ENCODE data around the gene LRP1. TPM values are rescaled to one million over a fixed set of nuclear protein-coding genes. Genes with fewer than 3 reads are reported as not detected.

Gene LRP1
- total and polyA plus RNA-seq, 3 experiments from 2014 or later = 0.29 to 2.5 (median 2.3) TPM

GRCh38 chr12:57209916-57210315 lies 81.6 kb downstream of the LRP1 start:
- ChIA-PET POLR2A (no interaction called here), CTCF (interaction anchor here (5.7 kb wide), 1 partner anchor 33 kb away, joined by 33 read pairs; no protein-coding TSS in a partner anchor)
- Histone ChIP-seq H3K27me3 (ENCODE audit: insufficient read depth, low read length, poor library complexity, severe bottlenecking) (peaks cover 16% of the 10 kb centered on the region), H3K9me3 (ENCODE audit: low read length) (no peaks in the 10 kb centered on the region), H3K4me1 (ENCODE audit: insufficient read depth, low read length) (peaks cover 16% of the 10 kb centered on the region), H3K36me3 (ENCODE audit: insufficient read depth, low read length) (no peaks in the 10 kb centered on the region), H3K27ac (ENCODE audit: low read depth, low read length) (no peak overlapping the region), H3K4me3 (ENCODE audit: low read length) (no peak overlapping the region)
- Mint-ChIP-seq H3K36me3 (no peaks in the 10 kb centered on the region), H3K27me3 (peaks cover 19 to 22% of the 10 kb centered on the region in 2 donors), H3K4me3 (no peak overlapping the region), H3K9me3 (peaks cover 0 to 1% (median 0%) of the 10 kb centered on the region in 5 donors), H3K27ac (no peak overlapping the region), H3K4me1 (peaks cover 16 to 21% (median 17%) of the 10 kb centered on the region in 3 donors)
- DNase-seq = no peak

GRCh38 chr12:57210461-57210860 lies 82.2 kb downstream of the LRP1 start:
- DNase-seq = no peak
- H3K4me3 Mint-ChIP-seq = no peak overlapping the region
- no peak overlapping the region for H3K4me3 ChIP-seq (ENCODE audit: low read length)
- peaks cover 19 to 26% (median 23%) of the 10 kb centered on the region in 3 donors for H3K4me1 Mint-ChIP-seq
- peaks cover 0 to 1% (median 0%) of the 10 kb centered on the region in 5 donors for H3K9me3 Mint-ChIP-seq
- peaks cover 21% of the 10 kb centered on the region for H3K4me1 ChIP-seq (ENCODE audit: insufficient read depth, low read length)
- no peak overlapping the region for H3K27ac ChIP-seq (ENCODE audit: low read depth, low read length)
- no peaks in the 10 kb centered on the region for H3K36me3 ChIP-seq (ENCODE audit: insufficient read depth, low read length)
- POLR2A ChIA-PET = no interaction called here
- H3K9me3 ChIP-seq (ENCODE audit: low read length) = no peaks in the 10 kb centered on the region
- CTCF ChIA-PET = interaction anchor here (5.7 kb wide), 1 partner anchor 32 kb away, joined by 33 read pairs; no protein-coding TSS in a partner anchor
- no peaks in the 10 kb centered on the region for H3K36me3 Mint-ChIP-seq
- H3K27me3 Mint-ChIP-seq = peaks cover 24 to 27% of the 10 kb centered on the region in 2 donors
- H3K27ac Mint-ChIP-seq = no peak overlapping the region
- H3K27me3 ChIP-seq (ENCODE audit: insufficient read depth, low read length, poor library complexity, severe bottlenecking) = peaks cover 22% of the 10 kb centered on the region

GRCh38 chr12:57210926-57211692 lies 82.8 kb downstream of the LRP1 start:
- POLR2A ChIA-PET = no interaction called here
- H3K27me3 ChIP-seq (ENCODE audit: insufficient read depth, low read length, poor library complexity, severe bottlenecking) = peaks cover 28% of the 10 kb centered on the region
- H3K4me1 ChIP-seq (ENCODE audit: insufficient read depth, low read length) = peaks cover 27% of the 10 kb centered on the region
- peaks cover 0 to 1% (median 0%) of the 10 kb centered on the region in 5 donors for H3K9me3 Mint-ChIP-seq
- CTCF ChIA-PET = interaction anchor here (5.7 kb wide), 1 partner anchor 32 kb away, joined by 33 read pairs; no protein-coding TSS in a partner anchor
- H3K27ac Mint-ChIP-seq = no peak overlapping the region
- H3K4me1 Mint-ChIP-seq = peaks cover 25 to 33% (median 29%) of the 10 kb centered on the region in 3 donors
- no peak overlapping the region for H3K4me3 ChIP-seq (ENCODE audit: low read length)
- H3K9me3 ChIP-seq (ENCODE audit: low read length) = no peaks in the 10 kb centered on the region
- no peak overlapping the region for H3K27ac ChIP-seq (ENCODE audit: low read depth, low read length)
- no peaks in the 10 kb centered on the region for H3K36me3 ChIP-seq (ENCODE audit: insufficient read depth, low read length)
- peaks cover 30 to 34% of the 10 kb centered on the region in 2 donors for H3K27me3 Mint-ChIP-seq
- DNase-seq = no peak
- H3K4me3 Mint-ChIP-seq = no peak overlapping the region
- no peaks in the 10 kb centered on the region for H3K36me3 Mint-ChIP-seq

GRCh38 chr12:57211791-57212700 lies 83.8 kb downstream of the LRP1 start:
- peaks cover 28% of the 10 kb centered on the region for H3K4me1 ChIP-seq (ENCODE audit: insufficient read depth, low read length)
- no peak for DNase-seq
- H3K36me3 ChIP-seq (ENCODE audit: insufficient read depth, low read length) = no peaks in the 10 kb centered on the region
- H3K9me3 Mint-ChIP-seq = peaks cover 0 to 1% (median 0%) of the 10 kb centered on the region in 5 donors
- no peaks in the 10 kb centered on the region for H3K36me3 Mint-ChIP-seq
- peaks cover 26 to 37% (median 30%) of the 10 kb centered on the region in 3 donors for H3K4me1 Mint-ChIP-seq
- no peak overlapping the region for H3K4me3 ChIP-seq (ENCODE audit: low read length)
- peaks cover 32 to 34% of the 10 kb centered on the region in 2 donors for H3K27me3 Mint-ChIP-seq
- ChIA-PET CTCF (interaction anchor here (1.2 to 4.7 kb wide), 3 partner anchors 13 to 31 kb away, joined by 3 to 262 read pairs (median 26); a partner anchor contains a TSS), POLR2A (no interaction called here)
- peaks cover 30% of the 10 kb centered on the region for H3K27me3 ChIP-seq (ENCODE audit: insufficient read depth, low read length, poor library complexity, severe bottlenecking)
- no peak overlapping the region for H3K27ac Mint-ChIP-seq
- H3K9me3 ChIP-seq (ENCODE audit: low read length) = no peaks in the 10 kb centered on the region
- no peak overlapping the region for H3K27ac ChIP-seq (ENCODE audit: low read depth, low read length)
- peak overlapping the region in 1 of 7 donors; percentile 32 for H3K4me3 Mint-ChIP-seq

- Mint-ChIP-seq H3K36me3 (no peaks in the 10 kb centered on the region), H3K27me3 (peaks cover 38 to 41% of the 10 kb centered on the region in 2 donors), H3K4me1 (peaks cover 31 to 44% (median 36%) of the 10 kb centered on the region in 3 donors), H3K4me3 (peak overlapping the region in 1 of 7 donors; percentile 32), H3K27ac (peak overlapping the region in 1 of 8 donors; percentile 55), H3K9me3 (peaks cover 0 to 1% (median 0%) of the 10 kb centered on the region in 5 donors)
- Histone ChIP-seq H3K4me1 (ENCODE audit: insufficient read depth, low read length) (peaks cover 34% of the 10 kb centered on the region), H3K9me3 (ENCODE audit: low read length) (no peaks in the 10 kb centered on the region), H3K4me3 (ENCODE audit: low read length) (no peak overlapping the region), H3K27ac (ENCODE audit: low read depth, low read length) (no peak overlapping the region), H3K27me3 (ENCODE audit: insufficient read depth, low read length, poor library complexity, severe bottlenecking) (peaks cover 37% of the 10 kb centered on the region), H3K36me3 (ENCODE audit: insufficient read depth, low read length) (no peaks in the 10 kb centered on the region)
- CTCF ChIA-PET = interaction anchor here (0.8 to 4.7 kb wide), 13 partner anchors 11 to 576 kb away, joined by 3 to 262 read pairs (median 6); partner anchors contain the start of genes INHBE and SHMT2
- no peak for DNase-seq
- POLR2A ChIA-PET = interaction anchor here (2.0 kb wide), 1 partner anchor 26 kb away, joined by 13 read pairs; no protein-coding TSS in a partner anchor
These were observed 84.4 kb downstream of the LRP1 start for GRCh38 chr12:57212701-57213057.

- H3K27me3 ChIP-seq (ENCODE audit: insufficient read depth, low read length, poor library complexity, severe bottlenecking) = peaks cover 42% of the 10 kb centered on the region
- H3K4me1 Mint-ChIP-seq = peaks cover 31 to 49% (median 36%) of the 10 kb centered on the region in 3 donors
These were observed 84.9 kb downstream of the LRP1 start for GRCh38 chr12:57213058-57213715.

More at GRCh38 chr12:57213058-57213715, 84.9 kb downstream of the LRP1 start:
- peaks cover 43 to 46% of the 10 kb centered on the region in 2 donors for H3K27me3 Mint-ChIP-seq
- Histone ChIP-seq H3K4me3 (ENCODE audit: low read length) (no peak overlapping the region), H3K4me1 (ENCODE audit: insufficient read depth, low read length) (peaks cover 36% of the 10 kb centered on the region), H3K27ac (ENCODE audit: low read depth, low read length) (no peak overlapping the region), H3K36me3 (ENCODE audit: insufficient read depth, low read length) (no peaks in the 10 kb centered on the region), H3K9me3 (ENCODE audit: low read length) (no peaks in the 10 kb centered on the region)
- H3K36me3 Mint-ChIP-seq = no peaks in the 10 kb centered on the region
- peak; percentile 74 to 87 (median 80) for DNase-seq
- H3K9me3 Mint-ChIP-seq = peaks cover 0 to 1% (median 0%) of the 10 kb centered on the region in 5 donors
- peak overlapping the region in 3 of 7 donors; percentile 25 to 79 (median 40) for H3K4me3 Mint-ChIP-seq
- peak overlapping the region in 5 of 8 donors; percentile 32 to 68 (median 59) for H3K27ac Mint-ChIP-seq
- ChIA-PET CTCF (interaction anchor here (0.8 to 4.7 kb wide), 19 partner anchors 10 to 577 kb away, joined by 3 to 262 read pairs (median 3); partner anchors contain the start of genes INHBE and SHMT2), POLR2A (interaction anchor here (0.6 to 2.0 kb wide), 7 partner anchors 26 to 302 kb away, joined by 3 to 13 read pairs (median 6); no protein-coding TSS in a partner anchor)

Measured in CD8-positive, alpha-beta memory T cell (primary cell).